ENCODE data around the gene FRRS1L.

- no peak for TF ChIP-seq EZH2 (IDR thresholded peaks at IDR 0.05; ENCODE audit: borderline replicate concordance, low read length)
- TF ChIP-seq, protein P1, sequence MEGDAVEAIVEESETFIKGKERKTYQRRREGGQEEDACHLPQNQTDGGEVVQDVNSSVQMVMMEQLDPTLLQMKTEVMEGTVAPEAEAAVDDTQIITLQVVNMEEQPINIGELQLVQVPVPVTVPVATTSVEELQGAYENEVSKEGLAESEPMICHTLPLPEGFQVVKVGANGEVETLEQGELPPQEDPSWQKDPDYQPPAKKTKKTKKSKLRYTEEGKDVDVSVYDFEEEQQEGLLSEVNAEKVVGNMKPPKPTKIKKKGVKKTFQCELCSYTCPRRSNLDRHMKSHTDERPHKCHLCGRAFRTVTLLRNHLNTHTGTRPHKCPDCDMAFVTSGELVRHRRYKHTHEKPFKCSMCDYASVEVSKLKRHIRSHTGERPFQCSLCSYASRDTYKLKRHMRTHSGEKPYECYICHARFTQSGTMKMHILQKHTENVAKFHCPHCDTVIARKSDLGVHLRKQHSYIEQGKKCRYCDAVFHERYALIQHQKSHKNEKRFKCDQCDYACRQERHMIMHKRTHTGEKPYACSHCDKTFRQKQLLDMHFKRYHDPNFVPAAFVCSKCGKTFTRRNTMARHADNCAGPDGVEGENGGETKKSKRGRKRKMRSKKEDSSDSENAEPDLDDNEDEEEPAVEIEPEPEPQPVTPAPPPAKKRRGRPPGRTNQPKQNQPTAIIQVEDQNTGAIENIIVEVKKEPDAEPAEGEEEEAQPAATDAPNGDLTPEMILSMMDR (IDR thresholded peaks at IDR 0.05; ENCODE audit: low read length) = no peak
These were observed 84.9 kb downstream of the FRRS1L start for GRCh38 chr9:109082091-109082620.

Data from OCI-LY1 (cell line).